Neural crest cell (in vitro differentiated cells): ENCODE results near the gene KCNIP4. TPM values are rescaled to one million over a fixed set of nuclear protein-coding genes. Genes with fewer than 3 reads are reported as not detected.

Experiments
- DNase-seq: peaks from one replicate; pipeline ENCODE4 v3.0.0; 2021; ENCODE audit warnings: low read depth, mixed read lengths, low spot score
- H3K27ac Mint-ChIP-seq: one replicate; pipeline ENCODE4 v1.8.0; 2021; ENCODE audit warnings: mild to moderate bottlenecking, mixed read lengths; ENCODE audit not compliant: unreplicated experiment
- H3K27me3 Mint-ChIP-seq: 2 replicates; pipeline ENCODE4 v1.8.0; 2021; ENCODE audit warnings: low read depth, mild to moderate bottlenecking, mixed read lengths
- H3K36me3 Mint-ChIP-seq: 2 replicates; pipeline ENCODE4 v1.8.0; 2021; ENCODE audit warnings: low read depth, mild to moderate bottlenecking, mixed read lengths
- H3K4me1 Mint-ChIP-seq: 2 replicates; pipeline ENCODE4 v1.8.0; 2021; ENCODE audit warnings: mixed read lengths
- H3K4me3 Mint-ChIP-seq: one replicate; pipeline ENCODE4 v1.8.0; 2021; ENCODE audit warnings: mild to moderate bottlenecking, mixed read lengths
- H3K9me3 Mint-ChIP-seq: 2 replicates; pipeline ENCODE4 v1.8.0; 2021; ENCODE audit warnings: mixed read lengths
- microRNA-seq: library from miRNA; unstranded; fragments of <30 nt; microRNA quantifications from one replicate; pipeline ENCODE4, GENCODE V29; 2020
- total RNA-seq: library from RNA; stranded (reverse); gene quantifications from 2 replicates; pipeline ENCODE4 v1.2.1, GENCODE V29; 2021
- TF ChIP-seq, protein P1 (sequence below): fragments of 200-600 bp; sonication (generic); conservative IDR thresholded peaks from 2 replicates; pipeline ENCODE4 v1.5.0; 2021; ENCODE audit warnings: antibody characterized with exemption, mild to moderate bottlenecking

Gene KCNIP4
- total RNA-seq, 1 donor from 2014 or later: 0.33 TPM

DNA sequence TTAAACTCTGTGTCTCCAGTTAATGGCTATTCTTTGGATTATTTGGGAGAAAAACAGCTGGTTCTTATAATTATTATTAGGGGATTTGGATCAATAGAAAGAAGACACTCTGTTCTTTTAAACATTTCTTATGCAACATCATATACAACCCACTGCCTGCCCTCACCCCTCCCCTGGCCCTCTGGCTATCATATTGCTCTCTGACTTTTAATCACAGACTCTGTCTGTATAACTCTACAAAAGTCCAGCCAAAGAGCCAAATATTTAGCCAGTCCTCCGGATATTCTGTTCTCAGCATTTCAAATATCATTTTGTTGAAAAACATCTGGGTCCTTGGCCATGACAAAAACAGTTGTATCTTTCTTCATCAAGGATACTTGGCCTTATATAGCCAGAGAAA, 1267.3 kb downstream of the KCNIP4 start:
- H3K27me3 Mint-ChIP-seq: peaks cover 4% of the 10 kb centered on the region

DNA sequence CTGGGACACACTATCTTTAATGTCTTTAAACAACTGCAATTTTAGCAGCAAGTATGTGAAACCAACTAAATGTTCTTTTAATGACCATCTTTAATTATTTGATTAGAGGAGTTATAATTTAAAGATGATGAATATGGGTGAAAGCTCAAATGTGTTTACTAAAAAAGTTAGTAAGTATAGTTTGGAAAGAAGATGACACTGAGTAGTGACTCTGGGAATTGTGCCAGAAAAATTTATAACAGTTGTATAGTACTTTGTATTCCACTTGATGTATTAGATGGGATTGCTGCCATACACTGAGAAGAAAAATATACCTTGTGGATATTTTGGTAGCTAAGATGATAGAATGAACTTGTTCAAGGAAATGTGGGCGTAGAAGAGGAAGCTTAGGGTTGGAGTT, 1267.8 kb downstream of the KCNIP4 start:
- no peak for DNase-seq
- TF ChIP-seq, protein P1, sequence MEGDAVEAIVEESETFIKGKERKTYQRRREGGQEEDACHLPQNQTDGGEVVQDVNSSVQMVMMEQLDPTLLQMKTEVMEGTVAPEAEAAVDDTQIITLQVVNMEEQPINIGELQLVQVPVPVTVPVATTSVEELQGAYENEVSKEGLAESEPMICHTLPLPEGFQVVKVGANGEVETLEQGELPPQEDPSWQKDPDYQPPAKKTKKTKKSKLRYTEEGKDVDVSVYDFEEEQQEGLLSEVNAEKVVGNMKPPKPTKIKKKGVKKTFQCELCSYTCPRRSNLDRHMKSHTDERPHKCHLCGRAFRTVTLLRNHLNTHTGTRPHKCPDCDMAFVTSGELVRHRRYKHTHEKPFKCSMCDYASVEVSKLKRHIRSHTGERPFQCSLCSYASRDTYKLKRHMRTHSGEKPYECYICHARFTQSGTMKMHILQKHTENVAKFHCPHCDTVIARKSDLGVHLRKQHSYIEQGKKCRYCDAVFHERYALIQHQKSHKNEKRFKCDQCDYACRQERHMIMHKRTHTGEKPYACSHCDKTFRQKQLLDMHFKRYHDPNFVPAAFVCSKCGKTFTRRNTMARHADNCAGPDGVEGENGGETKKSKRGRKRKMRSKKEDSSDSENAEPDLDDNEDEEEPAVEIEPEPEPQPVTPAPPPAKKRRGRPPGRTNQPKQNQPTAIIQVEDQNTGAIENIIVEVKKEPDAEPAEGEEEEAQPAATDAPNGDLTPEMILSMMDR: no peak
- Mint-ChIP-seq H3K4me3 (no peak overlapping the region), H3K27ac (no peak overlapping the region), H3K27me3 (peaks cover 4% of the 10 kb centered on the region), H3K36me3 (no peaks in the 10 kb centered on the region), H3K9me3 (no peaks in the 10 kb centered on the region), H3K4me1 (no peaks in the 10 kb centered on the region)

More for the DNA sequence above, 1267.3 kb downstream of the KCNIP4 start:
- TF ChIP-seq, protein P1: no peak
- H3K36me3 Mint-ChIP-seq: no peaks in the 10 kb centered on the region
- H3K4me1 Mint-ChIP-seq: no peaks in the 10 kb centered on the region
- DNase-seq: no peak
- no peak overlapping the region for H3K27ac Mint-ChIP-seq
- no peak overlapping the region for H3K4me3 Mint-ChIP-seq
- H3K9me3 Mint-ChIP-seq: no peaks in the 10 kb centered on the region

DNA sequence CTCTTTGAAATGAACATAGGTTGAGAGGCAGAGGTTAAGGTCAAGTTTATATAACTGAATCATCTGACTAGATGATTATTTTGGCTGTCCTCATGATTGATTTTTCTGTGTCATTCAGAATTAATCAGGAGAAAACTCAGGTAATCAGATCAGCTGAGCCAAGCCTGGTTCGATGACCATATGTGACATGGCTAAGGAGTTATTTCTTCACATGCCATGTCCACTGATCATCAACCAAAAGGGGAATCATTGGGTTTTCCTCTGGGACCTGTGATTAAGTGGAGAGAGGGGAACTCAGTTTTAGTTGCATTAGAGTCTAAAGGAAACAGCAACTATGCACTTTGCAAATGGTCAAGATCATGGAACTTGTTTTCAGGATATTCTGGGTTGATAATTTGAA, 1268.6 kb downstream of the KCNIP4 start:
- Mint-ChIP-seq H3K4me1 (no peaks in the 10 kb centered on the region), H3K9me3 (no peaks in the 10 kb centered on the region), H3K4me3 (no peak overlapping the region), H3K27me3 (peaks cover 4% of the 10 kb centered on the region), H3K27ac (no peak overlapping the region), H3K36me3 (no peaks in the 10 kb centered on the region)
- TF ChIP-seq, protein P1: no peak
- no peak for DNase-seq

Small RNA genes within 50 kb of the gene (microRNA-seq; reads per million reads assigned to microRNA genes)
- not detected for gene MIR7978
